Naive B cell (primary cell): ENCODE results near the gene MAPRE2. TPM values are rescaled to one million over a fixed set of nuclear protein-coding genes. Genes with fewer than 3 reads are reported as not detected.

Experiments
- ATAC-seq, 2 donors: fragments of 150-1000 bp; cut with Tn5 transposase; 2 replicates each; pipeline ENCODE4 v1.10.0; 2021; ENCODE audit warnings: low read depth in 2 of 2, mild to moderate bottlenecking in 2 of 2, moderate library complexity in 2 of 2
- DNase-seq: peaks from one replicate; pipeline ENCODE4 v3.0.0; 2022
- H3K27ac Mint-ChIP-seq, 6 donors: one replicate each; pipeline ENCODE4 v1.8.0; 2020 to 2022; ENCODE audit warnings: mild to moderate bottlenecking in 6 of 6, mixed read lengths in 6 of 6, moderate library complexity in 5 of 6, inconsistent platforms in 2 of 6
- H3K27me3 Mint-ChIP-seq, 3 donors: one replicate each; pipeline ENCODE4 v1.8.0; 2021 to 2022; ENCODE audit warnings: mixed read lengths in 3 of 3, mild to moderate bottlenecking in 1 of 3
- H3K36me3 Mint-ChIP-seq, 2 donors: one replicate each; pipeline ENCODE4 v1.8.0; 2020 to 2022; ENCODE audit warnings: mixed read lengths in 2 of 2, inconsistent platforms in 1 of 2, mild to moderate bottlenecking in 1 of 2
- H3K4me1 Mint-ChIP-seq, 3 donors: one replicate each; pipeline ENCODE4 v1.8.0; 2020 to 2022; ENCODE audit warnings: mixed read lengths in 3 of 3, inconsistent platforms in 1 of 3, mild to moderate bottlenecking in 1 of 3, moderate library complexity in 1 of 3
- H3K4me3 Mint-ChIP-seq, 8 donors: one replicate each; pipeline ENCODE4 v1.8.0; 2020 to 2022; ENCODE audit warnings: mild to moderate bottlenecking in 8 of 8, mixed read lengths in 8 of 8, moderate library complexity in 8 of 8, inconsistent platforms in 2 of 8
- H3K9me3 Mint-ChIP-seq, 7 donors: one replicate each; pipeline ENCODE4 v1.8.0; 2020 to 2022; ENCODE audit warnings: mixed read lengths in 7 of 7, mild to moderate bottlenecking in 5 of 7, inconsistent platforms in 2 of 7, moderate library complexity in 1 of 7
- polyA plus RNA-seq, 6 donors: library from polyadenylated mRNA; unstranded; fragments of 300-500 nt; fragmentation: Illumina TruSeq; gene quantifications; one replicate each; pipeline ENCODE4 v1.2.3, GENCODE V29; 2021; ENCODE audit warnings: low read depth in 6 of 6

MAPRE2 gene
- polyA plus RNA-seq, 6 donors from 2014 or later = 99.3 to 132 (median 105) TPM

GRCh38 chr18:35112696-35113095, 71.5 kb downstream of the MAPRE2 start:
- peaks cover 0 to 14% (median 2%) of the 10 kb centered on the region in 7 donors for H3K9me3 Mint-ChIP-seq
- ATAC-seq (no peak), DNase-seq (no peak)
- peaks cover 14 to 19% of the 10 kb centered on the region in 2 donors for H3K36me3 Mint-ChIP-seq
- peak overlapping the region in 2 of 6 donors; percentile 13 to 57 for H3K27ac Mint-ChIP-seq
- H3K4me3 Mint-ChIP-seq = peak overlapping the region in 2 of 8 donors; percentile 4 to 55
- H3K4me1 Mint-ChIP-seq = peaks cover 59 to 84% (median 83%) of the 10 kb centered on the region in 3 donors
- no peaks in the 10 kb centered on the region for H3K27me3 Mint-ChIP-seq

GRCh38 chr18:35114305-35114704, 73.1 kb downstream of the MAPRE2 start:
- Mint-ChIP-seq H3K27ac (peak overlapping the region in 5 of 6 donors; percentile 34 to 93 (median 65)), H3K27me3 (no peaks in the 10 kb centered on the region), H3K9me3 (peaks cover 0 to 14% (median 0%) of the 10 kb centered on the region in 7 donors), H3K4me3 (peak overlapping the region in 3 of 8 donors; percentile 6 to 55 (median 27)), H3K4me1 (peaks cover 60 to 81% (median 81%) of the 10 kb centered on the region in 3 donors), H3K36me3 (peaks cover 8 to 19% of the 10 kb centered on the region in 2 donors)
- ATAC-seq (peak; percentile 42 to 67), DNase-seq (no peak)

GRCh38 chr18:35116784-35117318, 75.6 kb downstream of the MAPRE2 start:
- H3K4me1 Mint-ChIP-seq = peaks cover 68 to 91% (median 84%) of the 10 kb centered on the region in 3 donors

GRCh38 chr18:35117372-35117771, 76.2 kb downstream of the MAPRE2 start:
- H3K4me1 Mint-ChIP-seq = peaks cover 72 to 90% (median 85%) of the 10 kb centered on the region in 3 donors
- peak overlapping the region in 3 of 6 donors; percentile 3 to 93 (median 38) for H3K27ac Mint-ChIP-seq
- H3K27me3 Mint-ChIP-seq = no peaks in the 10 kb centered on the region
- ATAC-seq (no peak), DNase-seq (no peak)
- H3K4me3 Mint-ChIP-seq = peak overlapping the region in 1 of 8 donors; percentile 37
- H3K36me3 Mint-ChIP-seq = peaks cover 0 to 8% of the 10 kb centered on the region in 2 donors
- peaks cover 0 to 2% (median 0%) of the 10 kb centered on the region in 7 donors for H3K9me3 Mint-ChIP-seq

More at GRCh38 chr18:35116784-35117318, 75.6 kb downstream of the MAPRE2 start:
- Mint-ChIP-seq H3K4me3 (no peak overlapping the region), H3K27me3 (no peaks in the 10 kb centered on the region), H3K27ac (peak overlapping the region in 3 of 6 donors; percentile 21 to 74 (median 38)), H3K36me3 (peaks cover 0 to 8% of the 10 kb centered on the region in 2 donors), H3K9me3 (peaks cover 0 to 7% (median 0%) of the 10 kb centered on the region in 7 donors)
- no peak for ATAC-seq
- no peak for DNase-seq

- peaks cover 0 to 11% of the 10 kb centered on the region in 2 donors for H3K36me3 Mint-ChIP-seq
- H3K27ac Mint-ChIP-seq = peak overlapping the region in 2 of 6 donors; percentile 24 to 49
- no peak overlapping the region for H3K4me3 Mint-ChIP-seq
- peaks cover 0 to 1% (median 0%) of the 10 kb centered on the region in 7 donors for H3K9me3 Mint-ChIP-seq
- ATAC-seq = no peak
- H3K4me1 Mint-ChIP-seq = peaks cover 76 to 90% (median 85%) of the 10 kb centered on the region in 3 donors
- DNase-seq = no peak
- no peaks in the 10 kb centered on the region for H3K27me3 Mint-ChIP-seq
These were observed 76.8 kb downstream of the MAPRE2 start for GRCh38 chr18:35117951-35118411.

- Mint-ChIP-seq H3K27ac (peak overlapping the region in 2 of 6 donors; percentile 57 to 75), H3K4me3 (no peak overlapping the region), H3K4me1 (peaks cover 78 to 88% (median 84%) of the 10 kb centered on the region in 3 donors), H3K36me3 (peaks cover 0 to 17% of the 10 kb centered on the region in 2 donors), H3K27me3 (no peaks in the 10 kb centered on the region), H3K9me3 (peaks cover 0 to 2% (median 0%) of the 10 kb centered on the region in 7 donors)
- DNase-seq (no peak), ATAC-seq (no peak)
These were observed 77.4 kb downstream of the MAPRE2 start for GRCh38 chr18:35118641-35119040.

GRCh38 chr18:35121038-35121437, 79.8 kb downstream of the MAPRE2 start:
- Mint-ChIP-seq H3K36me3 (peaks cover 0 to 16% of the 10 kb centered on the region in 2 donors), H3K4me1 (peaks cover 64 to 75% (median 70%) of the 10 kb centered on the region in 3 donors), H3K27me3 (no peaks in the 10 kb centered on the region), H3K27ac (peak overlapping the region in 3 of 6 donors; percentile 7 to 60 (median 20)), H3K9me3 (peaks cover 0 to 8% (median 6%) of the 10 kb centered on the region in 7 donors), H3K4me3 (no peak overlapping the region)
- ATAC-seq (no peak), DNase-seq (no peak)

- Mint-ChIP-seq H3K36me3 (peaks cover 0 to 16% of the 10 kb centered on the region in 2 donors), H3K27ac (peak overlapping the region in 5 of 6 donors; percentile 7 to 86 (median 65)), H3K4me3 (peak overlapping the region in 2 of 8 donors; percentile 6 to 7), H3K9me3 (peaks cover 0 to 8% (median 6%) of the 10 kb centered on the region in 7 donors), H3K27me3 (no peaks in the 10 kb centered on the region), H3K4me1 (peaks cover 62 to 75% (median 65%) of the 10 kb centered on the region in 3 donors)
- ATAC-seq (no peak), DNase-seq (no peak)
These were observed 80.3 kb downstream of the MAPRE2 start for GRCh38 chr18:35121531-35121930.

- DNase-seq (peak; percentile 25), ATAC-seq (peak; percentile 77 to 95)
- Mint-ChIP-seq H3K36me3 (peaks cover 5 to 16% of the 10 kb centered on the region in 2 donors), H3K4me3 (peak overlapping the region in 3 of 8 donors; percentile 10 to 71 (median 56)), H3K9me3 (peaks cover 0 to 8% (median 6%) of the 10 kb centered on the region in 7 donors), H3K4me1 (peaks cover 53 to 63% (median 54%) of the 10 kb centered on the region in 3 donors), H3K27me3 (no peaks in the 10 kb centered on the region), H3K27ac (peak overlapping the region in 5 of 6 donors; percentile 44 to 86 (median 84))
These were observed 81.5 kb downstream of the MAPRE2 start for GRCh38 chr18:35122586-35123224.

GRCh38 chr18:35123811-35124210, 82.6 kb downstream of the MAPRE2 start:
- no peaks in the 10 kb centered on the region for H3K27me3 Mint-ChIP-seq
- peaks cover 49 to 54% (median 51%) of the 10 kb centered on the region in 3 donors for H3K4me1 Mint-ChIP-seq
- H3K27ac Mint-ChIP-seq = peak overlapping the region in 2 of 6 donors; percentile 30 to 91
- H3K9me3 Mint-ChIP-seq = peaks cover 0 to 8% (median 6%) of the 10 kb centered on the region in 7 donors
- DNase-seq = no peak
- no peak overlapping the region for H3K4me3 Mint-ChIP-seq
- no peak for ATAC-seq
- peaks cover 10 to 21% of the 10 kb centered on the region in 2 donors for H3K36me3 Mint-ChIP-seq

- peaks cover 29 to 46% of the 10 kb centered on the region in 2 donors for H3K36me3 Mint-ChIP-seq
- H3K27ac Mint-ChIP-seq = no peak overlapping the region
- H3K4me1 Mint-ChIP-seq = peaks cover 24 to 27% (median 25%) of the 10 kb centered on the region in 3 donors
- DNase-seq (no peak), ATAC-seq (no peak)
- H3K9me3 Mint-ChIP-seq = peaks cover 0 to 8% (median 6%) of the 10 kb centered on the region in 7 donors
- H3K4me3 Mint-ChIP-seq = no peak overlapping the region
- no peaks in the 10 kb centered on the region for H3K27me3 Mint-ChIP-seq
These were observed 86.0 kb downstream of the MAPRE2 start for GRCh38 chr18:35127201-35127600.

GRCh38 chr18:35128675-35129074, 87.5 kb downstream of the MAPRE2 start:
- DNase-seq (no peak), ATAC-seq (no peak)
- Mint-ChIP-seq H3K9me3 (peaks cover 0 to 7% (median 6%) of the 10 kb centered on the region in 7 donors), H3K27ac (peak overlapping the region in 3 of 6 donors; percentile 27 to 74 (median 32)), H3K4me3 (peak overlapping the region in 1 of 8 donors; percentile 15), H3K27me3 (no peaks in the 10 kb centered on the region), H3K4me1 (peaks cover 10 to 15% (median 13%) of the 10 kb centered on the region in 3 donors), H3K36me3 (peaks cover 34 to 44% of the 10 kb centered on the region in 2 donors)

GRCh38 chr18:35130236-35130635, 89.0 kb downstream of the MAPRE2 start:
- no peak for DNase-seq
- peaks cover 43 to 45% of the 10 kb centered on the region in 2 donors for H3K36me3 Mint-ChIP-seq
- no peaks in the 10 kb centered on the region for H3K9me3 Mint-ChIP-seq
- peak overlapping the region in 2 of 6 donors; percentile 27 to 59 for H3K27ac Mint-ChIP-seq
- no peak overlapping the region for H3K4me3 Mint-ChIP-seq
- peaks cover 6 to 8% (median 6%) of the 10 kb centered on the region in 3 donors for H3K4me1 Mint-ChIP-seq
- ATAC-seq = no peak
- H3K27me3 Mint-ChIP-seq = no peaks in the 10 kb centered on the region
